K562 (cell line): Measurements from ENCODE around the gene KCNK3. TPM values are rescaled to one million over a fixed set of nuclear protein-coding genes. Genes with fewer than 3 reads are reported as not detected.

Source experiments
- ATF7 ChIP-seq: fragments of 450-650 bp; IDR thresholded peaks from 2 replicates; pipeline ENCODE4 v1.7.1; 2014; ENCODE audit warnings: mild to moderate bottlenecking, moderate library complexity
- E2F8 ChIP-seq: fragments of 450-650 bp; IDR thresholded peaks from 2 replicates; pipeline ENCODE4 v1.7.1; 2018; ENCODE audit warnings: mild to moderate bottlenecking, low read depth; ENCODE audit not compliant: partially characterized antibody
- TAF1 ChIP-seq: IDR thresholded peaks from 2 replicates; pipeline ENCODE4 v1.6.1; 2011; ENCODE audit warnings: mild to moderate bottlenecking, low read length, moderate library complexity; ENCODE audit not compliant: insufficient read depth, control insufficient read depth, severe bottlenecking; ENCODE audit errors: extremely low read depth
- ZBTB8A ChIP-seq: fragments of 450-650 bp; IDR thresholded peaks from 2 replicates; pipeline ENCODE4 v1.6.1; 2018; ENCODE audit warnings: mild to moderate bottlenecking, moderate library complexity; ENCODE audit not compliant: partially characterized antibody
- ZNF518B ChIP-seq: fragments of 250-450 bp; sonication (Bioruptor Pico); IDR thresholded peaks from 2 replicates; pipeline ENCODE4 v1.5.0; 2021; ENCODE audit warnings: mild to moderate bottlenecking, moderate library complexity
- polyA plus RNA-seq, 8 experiments: library from polyadenylated mRNA; depleted of rRNA in 4 of 8; stranded (reverse) in 5 of 8; unstranded in 3 of 8; fragments of >200 nt; fragmentation: Nextera tagmentation in 2 of 8; fragmentation: Illumina TruSeq in 1 of 8; extraction: Ambion mirVana in 2 of 8; extraction: Trizol in 1 of 8; gene quantifications; 2 replicates each; pipeline versions ENCODE4 v1.2.1 to v1.2.3, GENCODE V29; 2011 to 2014; ENCODE audit warnings: inconsistent platforms in 1 of 8, missing spikeins in 1 of 8
- total RNA-seq, 7 experiments: library from RNA; depleted of rRNA in 6 of 7; stranded (reverse); fragments of >200 nt in 6 of 7; fragmentation: Illumina TruSeq in 2 of 7; extraction: Trizol in 2 of 7; gene quantifications; 2 replicates each; pipeline versions ENCODE4 v1.2.1 to v1.2.3, GENCODE V29; 2011 to 2021; ENCODE audit warnings: low replicate concordance in 1 of 7

KCNK3 gene
- total and polyA plus RNA-seq, 9 of the 15 experiments (the other 6 are each of a cell fraction or from before 2014, with no cell fraction given), result 0.01 to 0.20 (median 0.07) TPM; not detected in 5

GRCh38 chr2:26699295-26699694, 6.8 kb downstream of the KCNK3 start (continued):
- no peak for TF ChIP-seq ZNF518B
- TF ChIP-seq ATF7, result no peak
- no peak for TF ChIP-seq ZBTB8A
- TF ChIP-seq E2F8, result no peak
- no peak for TF ChIP-seq TAF1
